Transverse colon (tissue), 4 donors: ENCODE measurements around the gene AGT. TPM values are rescaled to one million over a fixed set of nuclear protein-coding genes. Genes with fewer than 3 reads are reported as not detected.
"Not testable (repeated sequence)": the region's sequence is repeated elsewhere in the genome, so short reads cannot be mapped to it uniquely, and the experiment has no call there.

Experiments
- DNase-seq: peaks from one replicate; pipeline ENCODE4 v3.0.0-alpha.2; 2019
- H3K27ac ChIP-seq, 4 donors: fragments of 200-600 bp; sonication (generic); 2 replicates each; pipeline ENCODE4 v1.5.1; 2016 to 2018; ENCODE audit warnings: inconsistent platforms in 4 of 4
- H3K27me3 ChIP-seq: fragments of 200-600 bp; sonication (generic); 2 replicates; pipeline ENCODE4 v1.5.1; 2017; ENCODE audit warnings: inconsistent platforms
- H3K36me3 ChIP-seq, 4 donors: fragments of 200-600 bp; sonication (generic); 2 replicates each; pipeline ENCODE4 v1.5.1; 2017 to 2019; ENCODE audit warnings: inconsistent platforms in 4 of 4
- H3K4me1 ChIP-seq, 4 donors: fragments of 200-600 bp; sonication (generic); 2 replicates each; pipeline ENCODE4 v1.5.1; 2017 to 2020; ENCODE audit warnings: inconsistent platforms in 4 of 4
- H3K4me3 ChIP-seq, 4 donors: fragments of 200-600 bp; sonication (generic); 1 replicate in 1 of 4; 2 replicates in 3 of 4; pipeline versions ENCODE4 v1.5.1 to v1.6.1; 2017 to 2019; ENCODE audit warnings: inconsistent platforms in 4 of 4
- H3K9me3 ChIP-seq, 2 donors: fragments of 200-600 bp; sonication (generic); 2 replicates each; pipeline ENCODE4 v1.5.1; 2017 to 2019; ENCODE audit warnings: inconsistent platforms in 2 of 2
- CTCF ChIP-seq, 5 experiments: fragments of 200-600 bp in 3 of 5; fragments of 450-650 bp in 2 of 5; sonication (generic) in 3 of 5; IDR thresholded peaks; 1 replicate in 2 of 5; 2 replicates in 3 of 5; pipeline ENCODE4 v1.5.1; 2016 to 2017; ENCODE audit warnings: antibody characterized with exemption in 5 of 5, inconsistent platforms in 3 of 5, mild to moderate bottlenecking in 2 of 5, moderate library complexity in 1 of 5
- EP300 ChIP-seq: sonication (generic); formaldehyde crosslinking; IDR thresholded peaks from one replicate; pipeline ENCODE4 v1.6.1; 2017; ENCODE audit warnings: antibody characterized with exemption, low read depth
- POLR2A ChIP-seq: fragments of 450-650 bp; IDR thresholded peaks from one replicate; pipeline ENCODE4 v1.6.1; 2016; ENCODE audit warnings: antibody characterized with exemption, mild to moderate bottlenecking, moderate library complexity
- POLR2AphosphoS5 ChIP-seq, 3 donors: sonication (generic); formaldehyde crosslinking; IDR thresholded peaks; one replicate each; pipeline ENCODE4 v1.6.1; 2016; ENCODE audit warnings: antibody characterized with exemption in 3 of 3
- WGBS, 2 donors: methylation state at CpG; one replicate each; pipeline ENCODE4 v1.1.5; 2018; ENCODE audit warnings: low coverage in 1 of 2; 5-methylcytosine and 5-hydroxymethylcytosine counted together
- in situ Hi-C, 4 donors: fragments of 200-750 bp; cut with MboI; loops; one replicate each; pipeline versions ENCODE4 v1.15.0 to v1.15.1; 2017; ENCODE audit warnings: low sequenced_read_pairs in 3 of 4, low pct_ligation_motif_present in 1 of 4, low pct_unique_long_range_greater_than_20kb in 1 of 4
- intact Hi-C: fragments of 100-400 bp; cut with DNase I; formaldehyde crosslinking; loops from one replicate; pipeline ENCODE4 v1.15.1; 2023; ENCODE audit warnings: low total_unique reads
- total RNA-seq, 4 donors: library from RNA; depleted of rRNA; stranded (reverse); fragments of >200 nt; gene quantifications; one replicate each; pipeline ENCODE4 v1.1.0, GENCODE V29; 2016

Gene AGT
- total RNA-seq, 4 donors from 2014 or later, result 0.60 to 1.7 (median 0.90) TPM

GRCh38 chr1:230730977-230731376 is 17.1 kb upstream of the AGT start:
- no peak overlapping the region for H3K27ac ChIP-seq
- TF ChIP-seq POLR2A (no peak), EP300 (no peak), POLR2AphosphoS5 (IDR thresholded peaks at IDR 0.05) (no peak), CTCF (IDR thresholded peaks at IDR 0.05) (no peak)
- intact Hi-C loops, result no loop called here
- H3K9me3 ChIP-seq, result no peaks in the 10 kb centered on the region
- in situ Hi-C loops, result no loop called here
- H3K4me1 ChIP-seq, result peaks cover 0 to 12% (median 5%) of the 10 kb centered on the region in 4 donors
- no peak for DNase-seq
- H3K36me3 ChIP-seq, result no peaks in the 10 kb centered on the region
- H3K27me3 ChIP-seq, result no peaks in the 10 kb centered on the region
- no peak overlapping the region for H3K4me3 ChIP-seq
- WGBS, 2 donors, result 20 to 39% methylated on average over 1 to 5 of the region's 5 CpGs

GRCh38 chr1:230728710-230729392 is 14.9 kb upstream of the AGT start:
- H3K4me3 ChIP-seq, result no peak overlapping the region

GRCh38 chr1:230725256-230726012 is 11.5 kb upstream of the AGT start:
- WGBS, 2 donors, result 75% methylated on average over 6 of the region's 6 CpGs
- Histone ChIP-seq H3K27me3 (no peaks in the 10 kb centered on the region), H3K36me3 (no peaks in the 10 kb centered on the region), H3K4me1 (peaks cover 0 to 12% (median 5%) of the 10 kb centered on the region in 4 donors), H3K9me3 (no peaks in the 10 kb centered on the region), H3K4me3 (no peak overlapping the region), H3K27ac (no peak overlapping the region)
- in situ Hi-C loops (no loop called here), intact Hi-C loops (no loop called here)
- DNase-seq, result no peak
- TF ChIP-seq POLR2AphosphoS5 (IDR thresholded peaks at IDR 0.05), result no peak
- TF ChIP-seq EP300, result no peak
- TF ChIP-seq CTCF (IDR thresholded peaks at IDR 0.05), result no peak
- TF ChIP-seq POLR2A, result no peak

More at GRCh38 chr1:230728710-230729392, 14.9 kb upstream of the AGT start:
- peak overlapping the region in 2 of 4 donors; percentile 8 to 21 for H3K27ac ChIP-seq
- H3K36me3 ChIP-seq, result no peaks in the 10 kb centered on the region
- H3K9me3 ChIP-seq, result no peaks in the 10 kb centered on the region
- H3K4me1 ChIP-seq, result peaks cover 0 to 12% (median 5%) of the 10 kb centered on the region in 4 donors
- no peak for TF ChIP-seq CTCF (IDR thresholded peaks at IDR 0.05)
- TF ChIP-seq POLR2AphosphoS5 (IDR thresholded peaks at IDR 0.05), result no peak
- TF ChIP-seq EP300, result no peak
- TF ChIP-seq POLR2A, result no peak
- DNase-seq, result peak; percentile 55
- WGBS, 2 donors, result 17 to 36% methylated on average over 2 to 6 of the region's 6 CpGs
- H3K27me3 ChIP-seq, result no peaks in the 10 kb centered on the region
- in situ Hi-C loops, result no loop called here
- intact Hi-C loops, result no loop called here

GRCh38 chr1:230721849-230722522 is 8.1 kb upstream of the AGT start:
- intact Hi-C loops, H3K4me1 ChIP-seq, H3K36me3 ChIP-seq, in situ Hi-C loops, H3K27me3 ChIP-seq, DNase-seq, H3K27ac ChIP-seq, H3K4me3 ChIP-seq, H3K9me3 ChIP-seq: not testable (repeated sequence)
- WGBS, 2 donors, result 83 to 94% methylated on average over 2 to 3 of the region's 3 CpGs
